GM11168 (cell line): ENCODE results near the gene NDN.
"Not testable (repeated sequence)": the region's sequence is repeated elsewhere in the genome, so short reads cannot be mapped to it uniquely, and the experiment has no call there.

Source experiments
- in situ Hi-C: fragments of 300-500 bp; cut with MboI; formaldehyde crosslinking; loops from one replicate; pipeline ENCODE4 v1.12.0; 2022; ENCODE audit warnings: low sequenced_read_pairs; ENCODE audit not compliant: unreplicated experiment

Gene NDN

GRCh38 chr15:23687143-23687470 is at the start of gene NDN:
Gene NDN, minus strand, starts transcription at chr15:23687305. Its CDS starts 88 bp downstream, at chr15:23687217.
- in situ Hi-C loops, result no loop called here

GRCh38 chr15:23736033-23736673 is 49.0 kb upstream of the NDN start:
- in situ Hi-C loops, result no loop called here

GRCh38 chr15:23734862-23735261 is 47.8 kb upstream of the NDN start:
- in situ Hi-C loops, result no loop called here

GRCh38 chr15:23713874-23714656 is 27.0 kb upstream of the NDN start:
- in situ Hi-C loops, result not testable (repeated sequence)

GRCh38 chr15:23708332-23708731 is 21.2 kb upstream of the NDN start:
- in situ Hi-C loops, result no loop called here

- in situ Hi-C loops, result no loop called here
Observed at GRCh38 chr15:23695282-23695681, 8.2 kb upstream of the NDN start.

GRCh38 chr15:23694592-23694991 is 7.5 kb upstream of the NDN start:
- in situ Hi-C loops, result no loop called here

- in situ Hi-C loops, result no loop called here
Observed at GRCh38 chr15:23690450-23690852, 3.3 kb upstream of the NDN start.

GRCh38 chr15:23690015-23690414 is 2.9 kb upstream of the NDN start:
- in situ Hi-C loops, result no loop called here

GRCh38 chr15:23686466-23687142 is 501 bp downstream of the NDN start:
- in situ Hi-C loops, result no loop called here

- in situ Hi-C loops, result no loop called here
Observed at GRCh38 chr15:23671481-23671880, 15.6 kb downstream of the NDN start.

- in situ Hi-C loops, result no loop called here
Observed at GRCh38 chr15:23670970-23671369, 16.1 kb downstream of the NDN start.

- in situ Hi-C loops, result no loop called here
Observed at GRCh38 chr15:23663232-23663631, 23.9 kb downstream of the NDN start.

- in situ Hi-C loops, result no loop called here
Observed at GRCh38 chr15:23648920-23649515, 38.1 kb downstream of the NDN start.

GRCh38 chr15:23647421-23648370 is 39.4 kb downstream of the NDN start, which contains the start of gene MAGEL2:
Gene MAGEL2, minus strand, starts transcription at chr15:23647867. Its CDS starts 125 bp downstream, at chr15:23647742.
- in situ Hi-C loops, result no loop called here

- in situ Hi-C loops, result no loop called here
Observed at GRCh38 chr15:23647001-23647295, 40.2 kb downstream of the NDN start.

GRCh38 chr15:23646165-23647000 is 40.7 kb downstream of the NDN start:
- in situ Hi-C loops, result no loop called here

GRCh38 chr15:23645371-23646164 is 41.5 kb downstream of the NDN start:
- in situ Hi-C loops, result no loop called here
